GM19238 (cell line): ENCODE data around the gene CARNS1.

Experiments used
- DNase-seq: peaks from one replicate; pipeline ENCODE4 v3.0.0; 2011; ENCODE audit warnings: low spot score; ENCODE audit not compliant: insufficient read length

CARNS1 gene

GRCh38 chr11:67440229-67441097, 25.0 kb downstream of the CARNS1 start:
- no peak for DNase-seq

GRCh38 chr11:67441098-67441563, 25.7 kb downstream of the CARNS1 start:
- DNase-seq, result no peak

- DNase-seq, result no peak
These were observed 26.4 kb downstream of the CARNS1 start for GRCh38 chr11:67441731-67442351.

GRCh38 chr11:67442504-67443404, 27.3 kb downstream of the CARNS1 start:
- no peak for DNase-seq

DNA sequence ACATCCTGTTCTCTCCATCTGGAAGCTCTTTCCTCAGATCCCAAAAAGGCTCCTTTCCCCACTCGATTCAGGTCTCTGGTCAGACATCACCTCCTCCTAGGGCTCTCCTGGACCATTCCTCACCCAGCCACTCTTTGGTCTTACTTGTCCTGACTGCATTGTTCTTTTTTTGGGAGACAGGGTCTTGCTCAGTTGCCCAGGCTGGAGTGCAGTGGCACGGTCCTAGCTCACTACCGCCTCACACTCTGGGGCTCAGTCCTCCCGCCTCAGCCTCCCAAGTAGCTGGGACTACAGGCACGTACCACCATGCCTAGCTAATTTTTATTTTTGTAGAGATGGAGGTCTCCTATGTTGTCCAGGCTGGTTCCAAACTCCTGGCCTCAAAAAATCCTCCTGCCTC, 30.0 kb downstream of the CARNS1 start:
- DNase-seq, result no peak

DNA sequence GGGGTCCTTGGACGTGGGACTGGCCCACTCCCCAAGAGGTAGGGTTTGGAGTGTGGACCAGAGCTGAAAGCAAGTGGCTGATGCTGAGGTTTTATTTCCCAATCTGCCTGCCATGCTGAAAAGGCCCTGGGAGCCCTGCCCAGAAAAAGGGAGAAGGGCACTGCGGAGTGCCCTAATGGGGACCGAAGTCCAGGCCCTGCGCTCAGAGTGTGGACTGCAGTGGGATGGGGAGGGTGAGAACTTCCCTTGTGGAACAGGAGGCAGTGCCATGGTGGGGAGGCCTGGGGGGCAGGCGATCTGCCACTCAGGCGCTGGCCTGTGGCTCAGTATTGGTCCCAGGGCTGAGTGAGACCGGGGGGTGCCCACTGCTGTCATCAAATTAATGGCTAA, 32.7 kb downstream of the CARNS1 start:
- no peak for DNase-seq

- no peak for DNase-seq
These were observed 33.8 kb downstream of the CARNS1 start for GRCh38 chr11:67449116-67449844.

DNA sequence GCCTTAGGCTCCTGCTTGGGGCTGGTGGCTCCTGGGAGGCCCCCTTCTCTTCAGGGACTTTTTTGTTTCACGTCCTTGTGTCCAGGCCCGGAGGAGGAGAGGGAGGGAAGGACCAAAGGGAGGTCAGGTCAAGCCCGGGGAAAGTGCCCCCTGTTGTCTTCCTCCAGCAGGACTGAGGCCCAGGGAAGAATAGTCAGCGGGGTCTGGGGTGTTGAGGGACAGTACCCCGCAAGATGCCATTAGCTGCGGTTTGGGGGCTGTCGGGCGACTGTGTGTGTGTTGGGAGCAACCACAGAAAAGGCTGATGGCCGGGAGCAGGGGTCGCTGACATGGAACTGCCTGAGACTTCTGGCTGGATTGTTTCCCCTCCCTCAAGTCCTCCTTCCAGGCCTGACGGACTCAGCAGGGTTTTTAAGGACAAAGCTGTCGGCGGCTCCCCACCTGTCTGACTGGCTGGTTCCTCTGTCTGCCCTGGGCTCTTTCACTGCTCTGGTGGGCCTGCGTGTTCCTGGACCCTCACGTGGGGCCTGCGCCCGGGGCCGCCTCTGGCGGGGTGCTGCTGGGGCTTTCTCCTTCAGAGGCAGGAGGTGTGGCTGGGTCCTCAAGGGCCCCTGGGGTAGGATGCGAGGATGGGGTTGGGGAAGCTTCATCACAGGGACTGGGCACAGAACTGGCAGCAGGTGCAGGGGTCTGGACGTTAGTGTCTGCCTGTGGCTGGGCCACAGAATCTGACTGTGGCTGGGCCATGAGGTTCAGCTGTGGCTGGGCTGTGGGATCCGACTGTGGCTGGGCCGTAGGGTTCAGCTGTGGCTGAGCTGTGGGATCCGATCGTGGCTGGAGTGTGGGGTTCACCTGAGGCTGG, 35.5 kb downstream of the CARNS1 start:
- DNase-seq, result no peak

- DNase-seq, result no peak
These were observed 36.1 kb downstream of the CARNS1 start for GRCh38 chr11:67451658-67451976.

GRCh38 chr11:67452141-67452952, 36.9 kb downstream of the CARNS1 start, which contains the start of gene GPR152:
TSS of gene GPR152 (minus strand) at chr11:67452729. CDS start at chr11:67452724, 5 bp downstream.
- DNase-seq, result no peak

DNA sequence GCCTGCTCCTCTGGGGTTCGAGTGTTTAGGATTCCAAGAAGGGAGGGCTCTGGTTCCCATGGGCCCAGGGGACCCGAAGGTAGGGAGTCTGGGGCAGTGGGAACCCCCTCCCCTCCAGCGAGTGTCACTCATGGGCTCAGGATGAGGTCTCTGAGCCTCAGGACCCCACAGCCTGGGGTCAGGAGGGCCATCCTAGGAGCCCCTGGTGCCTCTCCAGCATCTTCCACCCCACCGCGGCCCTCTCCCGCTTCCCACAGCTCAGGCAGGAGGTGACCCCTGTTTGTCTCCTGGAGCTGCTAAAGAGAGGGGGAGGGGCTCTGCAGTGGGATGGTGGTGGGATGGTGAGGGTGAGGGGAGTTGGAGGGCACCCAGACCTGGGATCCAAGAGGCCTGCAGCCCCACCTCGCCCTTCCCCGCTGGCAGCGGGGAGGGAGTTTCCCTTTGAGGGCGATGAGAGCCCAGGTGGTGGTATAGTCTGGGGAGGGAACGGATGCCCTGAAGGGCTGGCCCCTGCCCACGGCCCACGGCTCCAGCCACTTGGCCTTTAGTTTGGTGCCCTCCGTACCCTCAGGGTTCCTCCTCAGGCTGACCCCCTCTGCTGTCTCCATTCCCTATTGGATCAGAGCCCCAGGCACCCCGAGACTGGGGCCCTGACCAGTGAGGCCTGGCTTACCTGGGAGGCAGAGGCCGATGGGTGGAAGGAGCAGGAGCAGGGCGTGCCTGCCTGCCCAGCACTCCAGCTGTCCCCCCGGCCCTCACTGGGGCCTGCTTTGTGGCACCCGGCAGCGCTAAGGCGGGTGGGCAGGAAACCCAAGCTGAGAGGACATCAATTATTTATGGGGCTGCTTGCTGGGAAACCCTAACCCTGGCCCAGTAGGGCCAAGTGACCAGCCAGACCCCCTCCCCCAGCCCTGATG, 38.6 kb downstream of the CARNS1 start:
- no peak for DNase-seq

DNA sequence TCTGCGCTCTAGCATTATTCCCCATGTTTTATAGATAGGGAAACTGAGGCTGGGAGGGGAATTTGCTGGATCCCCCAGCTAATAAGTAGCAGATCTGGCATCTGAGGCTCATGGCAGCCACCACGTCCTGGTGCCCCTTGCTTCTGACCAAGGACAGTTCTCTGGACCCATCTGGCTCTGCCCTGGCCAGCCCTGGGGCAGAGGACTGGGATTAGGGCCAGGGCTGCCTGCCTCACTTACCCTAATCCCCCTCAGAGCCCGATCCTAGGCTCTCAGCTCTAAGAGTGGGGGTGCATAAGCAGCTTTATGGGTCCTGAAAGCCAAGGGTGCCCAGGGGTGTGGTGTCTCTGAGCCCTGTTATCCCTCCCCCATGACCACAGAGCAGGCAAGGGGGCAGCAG, 39.6 kb downstream of the CARNS1 start, which contains the start of gene CABP4:
Gene CABP4, plus strand, starts transcription at position 301 of the 400 bp plus-strand sequence. Its CDS starts 70 bp downstream, at position 371.
- no peak for DNase-seq

DNA sequence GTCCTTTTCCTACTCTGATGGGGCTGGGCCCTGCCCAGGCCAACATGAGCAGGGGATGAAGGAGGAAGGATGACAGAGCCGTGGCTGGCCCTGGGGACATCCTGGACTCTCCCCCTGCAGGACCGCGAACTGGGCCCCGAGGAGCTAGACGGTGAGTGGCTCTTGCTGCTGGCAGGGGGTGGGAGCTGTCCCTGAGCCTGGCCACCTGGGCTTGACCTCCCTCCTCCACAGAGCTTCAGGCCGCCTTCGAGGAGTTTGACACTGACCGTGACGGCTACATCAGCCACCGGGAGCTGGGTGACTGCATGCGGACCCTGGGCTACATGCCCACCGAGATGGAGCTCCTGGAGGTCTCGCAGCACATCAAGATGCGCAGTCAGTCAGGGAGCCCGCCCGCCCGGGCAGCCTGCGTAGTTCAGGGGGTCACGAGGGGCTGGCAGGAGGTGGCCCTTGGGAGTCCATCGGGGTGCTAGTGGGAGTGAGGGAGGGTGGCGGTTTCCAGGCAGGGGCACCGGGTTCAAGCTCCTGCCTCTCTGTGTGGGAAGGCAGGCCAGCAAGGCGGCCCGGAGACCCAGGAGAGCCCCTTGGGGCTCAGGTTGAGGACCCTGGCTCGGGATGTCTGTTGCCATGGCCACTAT, 40.7 kb downstream of the CARNS1 start:
- DNase-seq, result no peak

DNA sequence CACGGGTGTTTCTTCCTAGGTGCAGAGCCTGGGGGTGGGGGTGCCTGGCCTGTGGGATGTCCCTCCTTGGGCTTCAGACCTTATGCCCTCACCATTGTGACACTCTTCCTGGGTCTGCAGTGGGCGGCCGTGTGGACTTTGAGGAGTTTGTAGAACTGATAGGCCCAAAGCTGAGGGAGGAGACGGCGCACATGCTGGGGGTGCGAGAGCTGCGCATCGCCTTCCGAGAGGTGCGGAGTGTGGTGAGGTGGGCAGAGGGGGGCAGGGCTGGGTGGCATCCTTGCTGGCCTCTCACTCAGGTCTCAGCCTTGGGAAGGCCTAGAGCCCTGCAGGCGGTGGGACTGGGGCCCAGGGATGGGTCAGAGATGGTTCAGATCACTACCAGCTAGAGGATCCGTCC, 42.0 kb downstream of the CARNS1 start:
- no peak for DNase-seq

DNA sequence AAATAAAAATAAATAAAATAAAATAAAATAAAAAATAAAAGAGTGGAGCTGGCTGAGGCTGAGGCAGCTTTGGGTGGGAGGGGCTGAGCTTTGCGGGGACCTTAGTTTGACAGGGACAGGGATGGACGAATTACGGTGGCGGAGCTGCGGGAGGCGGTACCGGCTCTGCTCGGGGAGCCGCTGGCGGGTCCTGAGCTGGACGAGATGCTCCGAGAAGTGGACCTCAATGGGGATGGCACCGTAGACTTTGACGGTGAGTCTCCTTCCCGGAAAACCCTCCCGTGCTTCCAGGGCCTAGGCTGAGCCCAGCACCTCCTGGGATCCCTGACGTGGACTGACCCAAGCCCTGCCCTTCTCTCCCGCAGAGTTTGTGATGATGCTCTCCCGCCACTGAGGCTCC, 42.8 kb downstream of the CARNS1 start:
- DNase-seq, result no peak

DNA sequence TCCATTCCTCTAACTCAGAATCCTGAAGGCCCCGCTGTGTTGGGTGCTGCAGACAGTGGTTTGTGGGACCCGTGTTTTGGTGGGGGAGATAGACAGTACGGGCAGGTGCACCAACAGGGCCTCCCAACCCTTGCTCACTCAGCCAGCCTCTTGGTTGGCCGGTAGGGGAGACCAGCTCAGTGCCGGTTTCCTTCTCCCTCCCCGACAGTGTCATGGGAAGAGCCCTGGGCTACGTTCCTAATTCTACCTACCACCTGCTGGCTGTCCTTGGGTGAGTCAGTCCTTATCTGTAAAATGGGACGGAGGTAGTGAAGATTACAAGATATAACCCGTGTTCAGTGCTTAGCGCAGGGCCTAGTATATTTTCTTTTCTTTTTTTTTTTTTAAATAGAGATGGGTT, 47.7 kb downstream of the CARNS1 start:
- no peak for DNase-seq

DNA sequence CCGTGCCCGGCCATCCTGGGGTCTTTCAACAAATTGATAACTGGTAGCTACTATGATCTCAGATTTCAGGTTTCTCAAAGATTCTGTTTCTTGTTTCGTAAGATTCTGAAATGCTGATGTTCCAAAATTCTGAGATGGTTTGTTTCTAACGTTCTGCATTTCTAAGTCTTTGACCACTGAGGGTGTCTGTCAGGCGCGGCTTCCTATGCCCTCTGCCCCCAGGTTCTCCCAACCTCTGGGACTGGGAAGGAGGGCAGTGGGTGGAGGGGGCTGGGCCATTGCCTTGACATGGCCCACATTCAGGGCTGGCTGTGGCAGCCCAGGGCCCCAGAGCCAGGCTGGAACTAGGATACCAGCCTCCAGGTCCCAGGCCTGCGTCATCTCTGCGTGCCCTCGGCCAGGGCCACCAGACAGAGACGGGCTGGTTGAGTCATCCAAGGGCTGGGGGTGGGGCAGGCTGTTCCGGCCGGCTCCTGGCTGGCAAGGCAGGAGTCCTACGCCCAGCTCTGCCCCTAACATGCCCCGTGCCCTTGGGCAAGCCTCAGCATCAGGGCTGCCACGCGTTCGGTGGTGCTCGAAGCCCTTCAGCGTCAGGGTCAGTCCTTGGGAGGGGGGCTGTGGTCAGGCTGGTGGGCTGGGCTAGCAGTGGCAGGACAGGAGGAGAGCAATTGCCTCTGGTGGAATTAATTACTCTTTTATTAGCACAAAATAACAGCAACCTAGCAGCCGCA, 48.4 kb downstream of the CARNS1 start:
- DNase-seq, result no peak
